Measurements from ENCODE around the gene CCNY. TPM values are rescaled to one million over a fixed set of nuclear protein-coding genes. Genes with fewer than 3 reads are reported as not detected.

The CCNY gene
- total RNA-seq, 2 experiments from 2014 or later = 64.9 to 66.9 TPM

- H3K9me3 ChIP-seq (ENCODE audit: control insufficient read depth in 1 of 2, insufficient read depth in 1 of 2, low read length in 2 of 2) = peaks cover 0 to 4% of the 10 kb centered on the region in 2 experiments
- intact Hi-C loops (cut with DNase I, micrococcal nuclease) = no loop called here
- Mint-ChIP-seq H3K4me1 (ENCODE audit: low read depth) (peaks cover 71% of the 10 kb centered on the region), H3K27me3 (no peaks in the 10 kb centered on the region), H3K9me3 (no peaks in the 10 kb centered on the region), H3K4me3 (no peak overlapping the region), H3K27ac (no peak overlapping the region), H3K36me3 (ENCODE audit: low read depth) (no peaks in the 10 kb centered on the region)
- no peak for DNase-seq
- ChIA-PET POLR2A (interaction anchor here (0.7 kb wide), 1 partner anchor 27 kb away, joined by 3 read pairs; no protein-coding TSS in a partner anchor), CTCF (interaction anchor here (1.6 kb wide), 1 partner anchor 9 kb away, joined by 4 read pairs; no protein-coding TSS in a partner anchor)
- H3K27ac ChIP-seq (ENCODE audit: low read depth in 1 of 2, low read length in 2 of 2) = no peak overlapping the region
- peaks cover 20% of the 10 kb centered on the region for H3K4me1 ChIP-seq (ENCODE audit: insufficient read depth, low read length)
- no peak for ATAC-seq (ENCODE audit: poor library complexity)
- no peaks in the 10 kb centered on the region for H3K27me3 ChIP-seq (ENCODE audit: control insufficient read depth in 1 of 2, insufficient read depth in 2 of 2, low read length in 2 of 2)
- TF ChIP-seq CTCF (IDR thresholded peaks at IDR 0.05) = no peak
- no peak overlapping the region for H3K4me3 ChIP-seq (ENCODE audit: low read length)
- no peaks in the 10 kb centered on the region for H3K36me3 ChIP-seq (ENCODE audit: insufficient read depth, low read length)
Measured at GRCh38 chr10:35364808-35365207, 28.5 kb downstream of the CCNY start.

GRCh38 chr10:35365994-35366393 is 29.7 kb downstream of the CCNY start:
- TF ChIP-seq CTCF (IDR thresholded peaks at IDR 0.05) = no peak
- ATAC-seq (ENCODE audit: poor library complexity) = no peak
- H3K27ac ChIP-seq (ENCODE audit: low read depth in 1 of 2, low read length in 2 of 2) = no peak overlapping the region
- Mint-ChIP-seq H3K27me3 (no peaks in the 10 kb centered on the region), H3K4me1 (ENCODE audit: low read depth) (peaks cover 71% of the 10 kb centered on the region), H3K36me3 (ENCODE audit: low read depth) (no peaks in the 10 kb centered on the region), H3K27ac (no peak overlapping the region), H3K9me3 (no peaks in the 10 kb centered on the region), H3K4me3 (no peak overlapping the region)
- no peak for DNase-seq
- no peaks in the 10 kb centered on the region for H3K36me3 ChIP-seq (ENCODE audit: insufficient read depth, low read length)
- peaks cover 0 to 4% of the 10 kb centered on the region in 2 experiments for H3K9me3 ChIP-seq (ENCODE audit: control insufficient read depth in 1 of 2, insufficient read depth in 1 of 2, low read length in 2 of 2)
- ChIA-PET CTCF (interaction anchor here (1.6 kb wide), 1 partner anchor 10 kb away, joined by 4 read pairs; no protein-coding TSS in a partner anchor), POLR2A (no interaction called here)
- peaks cover 19% of the 10 kb centered on the region for H3K4me1 ChIP-seq (ENCODE audit: insufficient read depth, low read length)
- no peaks in the 10 kb centered on the region for H3K27me3 ChIP-seq (ENCODE audit: control insufficient read depth in 1 of 2, insufficient read depth in 2 of 2, low read length in 2 of 2)
- H3K4me3 ChIP-seq (ENCODE audit: low read length) = no peak overlapping the region
- intact Hi-C loops (cut with DNase I, micrococcal nuclease) = no loop called here

- H3K27me3 Mint-ChIP-seq = no peaks in the 10 kb centered on the region
- intact Hi-C loops (cut with DNase I, micrococcal nuclease) = no loop called here
- H3K4me3 Mint-ChIP-seq = no peak overlapping the region
- Histone ChIP-seq H3K27me3 (ENCODE audit: control insufficient read depth in 1 of 2, insufficient read depth in 2 of 2, low read length in 2 of 2) (no peaks in the 10 kb centered on the region), H3K4me1 (ENCODE audit: insufficient read depth, low read length) (peaks cover 32% of the 10 kb centered on the region), H3K9me3 (ENCODE audit: control insufficient read depth in 1 of 2, insufficient read depth in 1 of 2, low read length in 2 of 2) (peaks cover 0 to 4% of the 10 kb centered on the region in 2 experiments), H3K36me3 (ENCODE audit: insufficient read depth, low read length) (no peaks in the 10 kb centered on the region), H3K4me3 (ENCODE audit: low read length) (no peak overlapping the region), H3K27ac (ENCODE audit: low read depth in 1 of 2, low read length in 2 of 2) (no peak overlapping the region)
- ATAC-seq (ENCODE audit: poor library complexity) (no peak), DNase-seq (no peak)
- H3K36me3 Mint-ChIP-seq (ENCODE audit: low read depth) = no peaks in the 10 kb centered on the region
- ChIA-PET CTCF (no interaction called here), POLR2A (no interaction called here)
- H3K27ac Mint-ChIP-seq = peak overlapping the region; percentile 54
- H3K4me1 Mint-ChIP-seq (ENCODE audit: low read depth) = peaks cover 79% of the 10 kb centered on the region
- no peak for TF ChIP-seq CTCF (IDR thresholded peaks at IDR 0.05)
- no peaks in the 10 kb centered on the region for H3K9me3 Mint-ChIP-seq
Measured at GRCh38 chr10:35367107-35367859, 31.0 kb downstream of the CCNY start.
